H1 (cell line): ENCODE data around the gene SMARCC2. TPM values are rescaled to one million over a fixed set of nuclear protein-coding genes. Genes with fewer than 3 reads are reported as not detected.

Source experiments
- BACH1 ChIP-seq: IDR thresholded peaks from 2 replicates; pipeline ENCODE4 v1.6.1; 2012; ENCODE audit warnings: low read length, improper control_type of control experiment
- polyA plus RNA-seq, 7 experiments: library from polyadenylated mRNA; depleted of rRNA in 3 of 7; stranded (reverse) in 5 of 7; unstranded in 2 of 7; fragments of >200 nt in 5 of 7; fragments of 200-250 nt in 2 of 7; gene quantifications; 1 replicate in 5 of 7; 2 replicates in 1 of 7; 4 replicates in 1 of 7; pipeline versions ENCODE4 v1.2.1 to v1.2.3, GENCODE V29; 2011 to 2013; ENCODE audit warnings: missing spikeins in 2 of 7, mixed read lengths in 2 of 7
- total RNA-seq: library from RNA; stranded (reverse); fragmentation: NEBNext Ultra II Directional; extraction: Animal tissue kit (Norgen Biotek cat#: 25700); gene quantifications from 2 replicates; pipeline ENCODE4 v1.2.1, GENCODE V29; 2021
- TF ChIP-seq, protein P1 (sequence below): fragments of 300-600 bp; sonication (generic); IDR thresholded peaks from 2 replicates; pipeline ENCODE4 v1.7.1; 2012; ENCODE audit warnings: low read length, moderate library complexity, mild to moderate bottlenecking, inconsistent platforms; ENCODE audit not compliant: insufficient replicate concordance
- TF ChIP-seq, protein P2 (sequence below): IDR thresholded peaks from 2 replicates; pipeline ENCODE4 v1.6.1; 2012; ENCODE audit warnings: inconsistent platforms

Gene SMARCC2
- total and polyA plus RNA-seq, 2 of the 8 experiments (the other 6 are each of a cell fraction or from before 2014, with no cell fraction given), result 33.9 to 78.5 TPM

DNA sequence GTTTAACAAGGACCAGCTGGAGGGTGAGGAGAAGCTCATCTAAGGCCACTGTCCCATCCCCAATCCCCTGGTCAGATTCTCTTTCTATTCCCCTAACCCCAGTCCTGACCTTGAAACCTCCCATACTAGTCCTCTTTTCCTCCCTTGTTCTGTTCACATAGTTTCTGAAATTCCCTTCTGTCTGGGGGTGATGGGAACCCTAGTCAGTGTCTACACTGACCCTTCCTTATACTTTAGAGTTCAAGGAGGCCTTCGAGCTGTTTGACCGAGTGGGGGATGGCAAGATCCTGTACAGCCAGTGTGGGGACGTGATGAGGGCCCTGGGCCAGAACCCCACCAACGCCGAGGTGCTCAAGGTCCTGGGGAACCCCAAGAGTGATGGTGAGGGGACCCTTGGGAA lies 34.5 kb downstream of the SMARCC2 start (continued):
- TF ChIP-seq, protein P1, sequence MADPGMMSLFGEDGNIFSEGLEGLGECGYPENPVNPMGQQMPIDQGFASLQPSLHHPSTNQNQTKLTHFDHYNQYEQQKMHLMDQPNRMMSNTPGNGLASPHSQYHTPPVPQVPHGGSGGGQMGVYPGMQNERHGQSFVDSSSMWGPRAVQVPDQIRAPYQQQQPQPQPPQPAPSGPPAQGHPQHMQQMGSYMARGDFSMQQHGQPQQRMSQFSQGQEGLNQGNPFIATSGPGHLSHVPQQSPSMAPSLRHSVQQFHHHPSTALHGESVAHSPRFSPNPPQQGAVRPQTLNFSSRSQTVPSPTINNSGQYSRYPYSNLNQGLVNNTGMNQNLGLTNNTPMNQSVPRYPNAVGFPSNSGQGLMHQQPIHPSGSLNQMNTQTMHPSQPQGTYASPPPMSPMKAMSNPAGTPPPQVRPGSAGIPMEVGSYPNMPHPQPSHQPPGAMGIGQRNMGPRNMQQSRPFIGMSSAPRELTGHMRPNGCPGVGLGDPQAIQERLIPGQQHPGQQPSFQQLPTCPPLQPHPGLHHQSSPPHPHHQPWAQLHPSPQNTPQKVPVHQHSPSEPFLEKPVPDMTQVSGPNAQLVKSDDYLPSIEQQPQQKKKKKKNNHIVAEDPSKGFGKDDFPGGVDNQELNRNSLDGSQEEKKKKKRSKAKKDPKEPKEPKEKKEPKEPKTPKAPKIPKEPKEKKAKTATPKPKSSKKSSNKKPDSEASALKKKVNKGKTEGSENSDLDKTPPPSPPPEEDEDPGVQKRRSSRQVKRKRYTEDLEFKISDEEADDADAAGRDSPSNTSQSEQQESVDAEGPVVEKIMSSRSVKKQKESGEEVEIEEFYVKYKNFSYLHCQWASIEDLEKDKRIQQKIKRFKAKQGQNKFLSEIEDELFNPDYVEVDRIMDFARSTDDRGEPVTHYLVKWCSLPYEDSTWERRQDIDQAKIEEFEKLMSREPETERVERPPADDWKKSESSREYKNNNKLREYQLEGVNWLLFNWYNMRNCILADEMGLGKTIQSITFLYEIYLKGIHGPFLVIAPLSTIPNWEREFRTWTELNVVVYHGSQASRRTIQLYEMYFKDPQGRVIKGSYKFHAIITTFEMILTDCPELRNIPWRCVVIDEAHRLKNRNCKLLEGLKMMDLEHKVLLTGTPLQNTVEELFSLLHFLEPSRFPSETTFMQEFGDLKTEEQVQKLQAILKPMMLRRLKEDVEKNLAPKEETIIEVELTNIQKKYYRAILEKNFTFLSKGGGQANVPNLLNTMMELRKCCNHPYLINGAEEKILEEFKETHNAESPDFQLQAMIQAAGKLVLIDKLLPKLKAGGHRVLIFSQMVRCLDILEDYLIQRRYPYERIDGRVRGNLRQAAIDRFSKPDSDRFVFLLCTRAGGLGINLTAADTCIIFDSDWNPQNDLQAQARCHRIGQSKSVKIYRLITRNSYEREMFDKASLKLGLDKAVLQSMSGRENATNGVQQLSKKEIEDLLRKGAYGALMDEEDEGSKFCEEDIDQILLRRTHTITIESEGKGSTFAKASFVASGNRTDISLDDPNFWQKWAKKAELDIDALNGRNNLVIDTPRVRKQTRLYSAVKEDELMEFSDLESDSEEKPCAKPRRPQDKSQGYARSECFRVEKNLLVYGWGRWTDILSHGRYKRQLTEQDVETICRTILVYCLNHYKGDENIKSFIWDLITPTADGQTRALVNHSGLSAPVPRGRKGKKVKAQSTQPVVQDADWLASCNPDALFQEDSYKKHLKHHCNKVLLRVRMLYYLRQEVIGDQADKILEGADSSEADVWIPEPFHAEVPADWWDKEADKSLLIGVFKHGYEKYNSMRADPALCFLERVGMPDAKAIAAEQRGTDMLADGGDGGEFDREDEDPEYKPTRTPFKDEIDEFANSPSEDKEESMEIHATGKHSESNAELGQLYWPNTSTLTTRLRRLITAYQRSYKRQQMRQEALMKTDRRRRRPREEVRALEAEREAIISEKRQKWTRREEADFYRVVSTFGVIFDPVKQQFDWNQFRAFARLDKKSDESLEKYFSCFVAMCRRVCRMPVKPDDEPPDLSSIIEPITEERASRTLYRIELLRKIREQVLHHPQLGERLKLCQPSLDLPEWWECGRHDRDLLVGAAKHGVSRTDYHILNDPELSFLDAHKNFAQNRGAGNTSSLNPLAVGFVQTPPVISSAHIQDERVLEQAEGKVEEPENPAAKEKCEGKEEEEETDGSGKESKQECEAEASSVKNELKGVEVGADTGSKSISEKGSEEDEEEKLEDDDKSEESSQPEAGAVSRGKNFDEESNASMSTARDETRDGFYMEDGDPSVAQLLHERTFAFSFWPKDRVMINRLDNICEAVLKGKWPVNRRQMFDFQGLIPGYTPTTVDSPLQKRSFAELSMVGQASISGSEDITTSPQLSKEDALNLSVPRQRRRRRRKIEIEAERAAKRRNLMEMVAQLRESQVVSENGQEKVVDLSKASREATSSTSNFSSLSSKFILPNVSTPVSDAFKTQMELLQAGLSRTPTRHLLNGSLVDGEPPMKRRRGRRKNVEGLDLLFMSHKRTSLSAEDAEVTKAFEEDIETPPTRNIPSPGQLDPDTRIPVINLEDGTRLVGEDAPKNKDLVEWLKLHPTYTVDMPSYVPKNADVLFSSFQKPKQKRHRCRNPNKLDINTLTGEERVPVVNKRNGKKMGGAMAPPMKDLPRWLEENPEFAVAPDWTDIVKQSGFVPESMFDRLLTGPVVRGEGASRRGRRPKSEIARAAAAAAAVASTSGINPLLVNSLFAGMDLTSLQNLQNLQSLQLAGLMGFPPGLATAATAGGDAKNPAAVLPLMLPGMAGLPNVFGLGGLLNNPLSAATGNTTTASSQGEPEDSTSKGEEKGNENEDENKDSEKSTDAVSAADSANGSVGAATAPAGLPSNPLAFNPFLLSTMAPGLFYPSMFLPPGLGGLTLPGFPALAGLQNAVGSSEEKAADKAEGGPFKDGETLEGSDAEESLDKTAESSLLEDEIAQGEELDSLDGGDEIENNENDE, result no peak
- TF ChIP-seq, protein P2, sequence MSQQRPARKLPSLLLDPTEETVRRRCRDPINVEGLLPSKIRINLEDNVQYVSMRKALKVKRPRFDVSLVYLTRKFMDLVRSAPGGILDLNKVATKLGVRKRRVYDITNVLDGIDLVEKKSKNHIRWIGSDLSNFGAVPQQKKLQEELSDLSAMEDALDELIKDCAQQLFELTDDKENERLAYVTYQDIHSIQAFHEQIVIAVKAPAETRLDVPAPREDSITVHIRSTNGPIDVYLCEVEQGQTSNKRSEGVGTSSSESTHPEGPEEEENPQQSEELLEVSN, result no peak
- no peak for TF ChIP-seq BACH1
